Subcutaneous adipose tissue (tissue), 4 donors: ENCODE results near the gene PDE6A. TPM values are rescaled to one million over a fixed set of nuclear protein-coding genes. Genes with fewer than 3 reads are reported as not detected.

ENCODE experiments used
- total RNA-seq, 4 donors: library from RNA; depleted of rRNA; stranded (reverse); fragments of >200 nt; gene quantifications; one replicate each; pipeline ENCODE4 v1.1.0, GENCODE V29; 2016
- TF ChIP-seq, protein P1 (sequence below): fragments of 450-650 bp; IDR thresholded peaks from one replicate; pipeline ENCODE4 v1.5.1; 2016; ENCODE audit warnings: low read depth, mild to moderate bottlenecking, control low read depth, antibody characterized with exemption, moderate library complexity

Gene PDE6A
- total RNA-seq, 4 donors from 2014 or later = not detected

DNA sequence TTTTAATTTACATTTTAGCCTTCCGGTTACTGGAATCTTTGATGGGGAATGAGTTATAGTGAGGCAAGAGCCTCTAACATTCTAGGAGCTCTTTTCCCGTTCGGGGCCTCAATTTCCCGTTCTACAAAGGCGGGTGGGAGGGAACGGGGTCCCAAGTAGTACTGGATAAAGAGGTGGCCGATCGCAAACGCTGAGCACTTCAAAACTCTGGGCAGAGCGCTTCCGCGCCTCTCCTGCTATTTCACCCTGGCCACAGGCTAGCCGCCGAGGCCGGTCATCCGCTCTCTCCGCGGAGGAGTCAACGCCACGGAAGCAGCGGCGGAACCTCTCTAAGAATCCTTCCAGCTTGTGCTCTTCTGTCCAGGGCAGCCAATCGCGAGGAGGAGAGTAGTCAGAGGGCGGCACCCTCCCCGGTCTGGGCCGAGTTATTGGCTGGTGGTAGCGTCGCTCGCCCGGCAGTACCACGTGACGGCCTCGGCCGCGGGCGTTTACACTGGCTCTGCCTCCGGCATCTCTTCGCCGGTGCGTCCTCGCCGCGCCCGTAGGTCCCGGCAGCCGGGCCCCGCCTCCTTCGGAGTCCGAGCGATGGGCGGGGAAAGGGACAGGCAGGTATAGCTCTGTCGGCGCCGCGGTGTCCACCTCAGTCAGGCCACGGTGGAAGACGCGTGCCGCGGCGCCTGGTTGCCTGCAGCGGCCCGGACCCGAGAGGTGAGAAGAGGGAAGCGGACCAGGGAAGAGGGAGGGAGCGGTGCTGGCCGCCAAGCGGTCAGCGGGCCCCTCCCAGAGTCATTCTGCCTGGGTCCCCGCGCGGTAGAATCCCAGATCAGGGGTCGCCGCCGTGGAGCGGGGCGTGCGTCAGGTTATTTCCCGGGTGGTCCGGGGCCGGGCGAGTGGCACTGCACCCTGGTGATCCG, 15.9 kb upstream of the PDE6A start, which contains the start of gene SLC26A2:
TSS of gene SLC26A2 (plus strand) at position 487 of the 914 bp plus-strand sequence. CDS start 16,895 bp downstream, outside the sequence.
- TF ChIP-seq, protein P1, sequence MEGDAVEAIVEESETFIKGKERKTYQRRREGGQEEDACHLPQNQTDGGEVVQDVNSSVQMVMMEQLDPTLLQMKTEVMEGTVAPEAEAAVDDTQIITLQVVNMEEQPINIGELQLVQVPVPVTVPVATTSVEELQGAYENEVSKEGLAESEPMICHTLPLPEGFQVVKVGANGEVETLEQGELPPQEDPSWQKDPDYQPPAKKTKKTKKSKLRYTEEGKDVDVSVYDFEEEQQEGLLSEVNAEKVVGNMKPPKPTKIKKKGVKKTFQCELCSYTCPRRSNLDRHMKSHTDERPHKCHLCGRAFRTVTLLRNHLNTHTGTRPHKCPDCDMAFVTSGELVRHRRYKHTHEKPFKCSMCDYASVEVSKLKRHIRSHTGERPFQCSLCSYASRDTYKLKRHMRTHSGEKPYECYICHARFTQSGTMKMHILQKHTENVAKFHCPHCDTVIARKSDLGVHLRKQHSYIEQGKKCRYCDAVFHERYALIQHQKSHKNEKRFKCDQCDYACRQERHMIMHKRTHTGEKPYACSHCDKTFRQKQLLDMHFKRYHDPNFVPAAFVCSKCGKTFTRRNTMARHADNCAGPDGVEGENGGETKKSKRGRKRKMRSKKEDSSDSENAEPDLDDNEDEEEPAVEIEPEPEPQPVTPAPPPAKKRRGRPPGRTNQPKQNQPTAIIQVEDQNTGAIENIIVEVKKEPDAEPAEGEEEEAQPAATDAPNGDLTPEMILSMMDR = no peak

DNA sequence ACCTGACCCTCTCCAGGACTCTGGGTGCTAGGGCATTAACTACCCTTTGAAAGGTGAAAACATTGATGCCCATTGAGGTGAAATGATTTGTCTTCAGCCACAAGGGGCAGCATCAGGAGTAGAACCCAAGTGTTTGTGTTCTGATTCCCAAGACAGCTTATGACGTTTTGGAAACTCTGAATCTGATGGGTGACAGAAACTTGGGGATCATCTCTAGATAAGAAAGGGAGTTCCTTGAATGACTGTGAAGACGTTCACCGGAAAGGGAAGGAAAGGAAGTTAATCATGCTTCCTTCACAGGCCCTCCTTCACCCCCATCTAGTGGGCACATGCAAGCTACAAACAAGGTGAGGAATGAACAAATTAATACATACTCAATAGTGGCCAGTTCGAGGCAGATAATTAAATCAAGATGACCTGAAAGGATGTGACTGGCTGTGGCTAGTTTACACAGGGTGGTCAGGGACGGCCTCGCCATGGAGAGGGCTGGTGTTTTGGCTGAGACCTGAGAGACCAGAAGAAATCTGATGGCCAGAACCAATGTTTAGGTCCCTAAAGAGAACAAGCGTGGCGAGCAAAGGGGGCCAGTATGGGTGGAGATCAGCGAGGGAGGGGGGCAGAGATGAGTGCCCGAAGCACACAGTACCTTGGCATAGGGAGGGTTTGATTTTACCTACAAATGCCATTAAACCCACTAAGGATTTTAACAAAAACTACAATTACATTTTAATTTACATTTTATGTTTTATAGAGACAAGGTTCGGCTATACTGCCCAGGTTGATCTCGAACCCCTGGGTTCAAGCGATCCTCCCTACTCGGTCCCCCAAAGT, 15.0 kb upstream of the PDE6A start:
- TF ChIP-seq, protein P1 = no peak

DNA sequence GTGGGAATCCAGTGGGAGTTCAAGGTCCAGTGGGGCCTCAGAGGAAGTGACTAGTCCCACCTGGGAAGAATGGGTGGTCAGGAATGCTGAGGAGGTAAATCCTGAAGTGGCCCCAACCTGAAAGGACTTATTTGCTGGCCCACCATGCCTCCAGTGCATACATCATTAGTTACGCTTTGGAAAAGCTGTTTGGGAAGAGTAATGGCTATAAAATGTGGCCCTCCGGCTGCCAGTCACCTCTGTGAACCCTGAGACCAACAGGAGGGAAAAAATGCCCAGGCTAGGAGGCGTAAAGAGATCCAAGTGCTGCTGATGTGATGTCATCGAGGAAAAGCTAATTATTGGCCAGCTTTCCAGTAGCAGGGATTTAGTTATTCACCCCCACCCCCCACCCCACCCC, 13.3 kb upstream of the PDE6A start:
- TF ChIP-seq, protein P1 = no peak

DNA sequence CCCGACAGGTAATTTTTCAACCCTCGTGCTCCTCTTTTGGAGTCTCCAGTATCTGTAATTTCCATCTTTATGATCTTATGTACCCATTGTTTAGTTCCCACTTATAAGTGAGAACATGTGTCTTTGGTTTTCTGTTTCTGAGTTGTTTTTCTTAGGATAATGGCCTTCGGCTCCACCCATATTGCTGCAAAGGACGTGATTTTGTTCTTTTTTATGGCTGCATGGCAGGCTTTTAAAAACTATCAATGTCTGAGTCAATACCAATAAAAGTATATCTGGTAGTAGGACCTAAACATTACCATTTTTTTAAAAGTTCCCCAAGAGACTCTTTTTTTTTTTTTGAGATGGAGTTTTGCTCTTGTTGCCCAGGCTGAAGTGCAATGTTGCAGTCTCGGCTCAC, 12.1 kb upstream of the PDE6A start:
- TF ChIP-seq, protein P1 = no peak

DNA sequence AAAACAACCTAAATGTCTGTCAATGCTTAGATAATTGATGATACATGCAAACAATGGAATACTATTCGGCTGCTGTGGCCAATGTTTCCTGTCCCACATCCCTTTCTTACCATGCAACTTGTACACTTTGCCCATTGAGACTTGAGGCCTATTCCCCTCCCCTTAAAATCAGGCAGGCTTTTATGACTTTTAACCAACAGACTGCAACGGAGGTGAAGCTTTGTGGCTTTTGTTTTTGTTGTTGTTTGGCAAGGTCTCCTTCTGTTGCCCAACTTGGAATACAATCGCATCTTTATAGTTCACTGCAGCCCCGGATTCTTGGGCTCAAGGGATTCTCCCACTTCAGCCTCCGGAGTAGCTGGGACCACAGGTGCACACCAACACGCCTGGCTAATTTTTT, 10.2 kb upstream of the PDE6A start:
- TF ChIP-seq, protein P1 = no peak

DNA sequence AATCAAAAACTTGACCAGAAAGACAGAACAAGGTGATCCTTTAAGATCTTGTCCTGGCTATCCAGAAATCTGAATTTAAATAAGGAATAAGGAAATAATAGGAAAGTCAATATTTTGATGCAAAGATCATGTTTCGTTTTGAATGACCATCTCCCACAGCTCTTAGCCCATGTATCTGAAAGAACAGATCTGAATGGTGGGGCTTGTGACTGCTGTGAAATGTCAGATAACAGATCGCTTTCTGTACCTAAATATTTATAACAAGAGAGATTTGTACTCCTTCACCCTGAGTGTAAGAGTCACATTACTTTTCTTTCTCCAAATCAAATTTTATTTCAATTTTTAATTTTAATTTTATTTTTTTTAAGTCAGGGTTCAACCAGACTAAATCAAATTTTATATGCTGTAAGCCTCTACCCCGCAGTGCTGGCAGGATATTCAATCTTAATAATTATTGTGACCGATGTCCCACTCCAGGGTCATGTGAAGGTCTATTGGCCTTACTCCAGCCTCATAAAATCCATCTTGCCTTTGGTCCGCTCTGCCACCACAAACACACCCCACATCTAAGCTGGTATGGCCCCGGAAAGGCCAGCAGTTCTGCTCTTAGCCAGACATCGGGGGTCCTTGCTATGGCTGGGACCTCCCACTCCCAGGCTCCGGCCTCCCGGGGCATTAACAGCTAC, 9.0 kb upstream of the PDE6A start:
- TF ChIP-seq, protein P1 = no peak
